COLO668 (cell line): Measurements from ENCODE around the gene ANKRD49.
A peak's percentile ranks its signal among the peaks of the same experiment; 100 is the strongest.
"Not testable (repeated sequence)": the region's sequence is repeated elsewhere in the genome, so short reads cannot be mapped to it uniquely, and the experiment has no call there.

Experiments
- DNase-seq: peaks from one replicate; lab custom pipeline; 2025; ENCODE audit not compliant: unreplicated experiment; lab: John Stamatoyannopoulos, UW

ANKRD49 gene

GRCh38 chr11:94506513-94506912, 12.7 kb downstream of the ANKRD49 start:
- DNase-seq: not testable (repeated sequence)

- no peak for DNase-seq
These were observed 13.7 kb downstream of the ANKRD49 start for GRCh38 chr11:94507485-94507884.

GRCh38 chr11:94511932-94512781, 18.4 kb downstream of the ANKRD49 start, which contains the start of gene C11orf97:
Gene C11orf97, plus strand, starts transcription at chr11:94512461. Its CDS starts 68 bp downstream, at chr11:94512529.
- peak; percentile 37 for DNase-seq

GRCh38 chr11:94513091-94513490, 19.3 kb downstream of the ANKRD49 start:
- DNase-seq: peak; percentile 20

- DNase-seq: no peak
These were observed 21.6 kb downstream of the ANKRD49 start for GRCh38 chr11:94515398-94515797.

GRCh38 chr11:94516725-94517124, 22.9 kb downstream of the ANKRD49 start:
- DNase-seq: no peak

- no peak for DNase-seq
These were observed 24.5 kb downstream of the ANKRD49 start for GRCh38 chr11:94518300-94518699.

- no peak for DNase-seq
These were observed 25.8 kb downstream of the ANKRD49 start for GRCh38 chr11:94519478-94520084.

- no peak for DNase-seq
These were observed 27.9 kb downstream of the ANKRD49 start for GRCh38 chr11:94521684-94522083.

- DNase-seq: no peak
These were observed 30.6 kb downstream of the ANKRD49 start for GRCh38 chr11:94524341-94524740.

- DNase-seq: no peak
These were observed 32.0 kb downstream of the ANKRD49 start for GRCh38 chr11:94525546-94526324.

- DNase-seq: no peak
These were observed 33.1 kb downstream of the ANKRD49 start for GRCh38 chr11:94526645-94527438.

- no peak for DNase-seq
These were observed 34.8 kb downstream of the ANKRD49 start for GRCh38 chr11:94528551-94528950.

GRCh38 chr11:94532211-94532610, 38.4 kb downstream of the ANKRD49 start:
- no peak for DNase-seq

GRCh38 chr11:94533206-94533605, 39.4 kb downstream of the ANKRD49 start:
- DNase-seq: no peak

GRCh38 chr11:94533696-94534630, 40.2 kb downstream of the ANKRD49 start:
- DNase-seq: no peak

- DNase-seq: no peak
These were observed 42.6 kb downstream of the ANKRD49 start for GRCh38 chr11:94536386-94536785.

- no peak for DNase-seq
These were observed 43.3 kb downstream of the ANKRD49 start for GRCh38 chr11:94537031-94537600.

GRCh38 chr11:94539420-94539819, 45.6 kb downstream of the ANKRD49 start:
- peak; percentile 14 for DNase-seq
